ENCODE measurements around the gene DIPK1A. TPM values are rescaled to one million over a fixed set of nuclear protein-coding genes. Genes with fewer than 3 reads are reported as not detected.
A peak's percentile ranks its signal among the peaks of the same experiment; 100 is the strongest.
"Not testable (repeated sequence)": the region's sequence is repeated elsewhere in the genome, so short reads cannot be mapped to it uniquely, and the experiment has no call there.

The DIPK1A gene
- total RNA-seq, 1 donor from 2014 or later, result 7.5 TPM

GRCh38 chr1:92987462-92987861, 26.2 kb upstream of the DIPK1A start:
- intact Hi-C loops (cut with DNase I), result no loop called here

GRCh38 chr1:92985101-92985500, 23.8 kb upstream of the DIPK1A start:
- intact Hi-C loops (cut with DNase I), result no loop called here
- no peak for DNase-seq (ENCODE audit: low spot score)

More at GRCh38 chr1:92987462-92987861, 26.2 kb upstream of the DIPK1A start:
- DNase-seq (ENCODE audit: low spot score), result no peak

- intact Hi-C loops (cut with DNase I), result no loop called here
- DNase-seq (ENCODE audit: low spot score), result no peak
Observed at GRCh38 chr1:92980732-92981647, 19.7 kb upstream of the DIPK1A start.

GRCh38 chr1:92975551-92976232, 14.4 kb upstream of the DIPK1A start:
- no peak for DNase-seq (ENCODE audit: low spot score)

GRCh38 chr1:92974112-92974511, 12.8 kb upstream of the DIPK1A start:
- DNase-seq (ENCODE audit: low spot score); intact Hi-C loops (cut with DNase I): not testable (repeated sequence)

More at GRCh38 chr1:92975551-92976232, 14.4 kb upstream of the DIPK1A start:
- intact Hi-C loops (cut with DNase I), result no loop called here

GRCh38 chr1:92973203-92973897, 12.1 kb upstream of the DIPK1A start:
- intact Hi-C loops (cut with DNase I), result no loop called here

GRCh38 chr1:92972409-92973129, 11.3 kb upstream of the DIPK1A start:
- intact Hi-C loops (cut with DNase I), result no loop called here
- no peak for DNase-seq (ENCODE audit: low spot score)

More at GRCh38 chr1:92973203-92973897, 12.1 kb upstream of the DIPK1A start:
- DNase-seq (ENCODE audit: low spot score), result no peak

GRCh38 chr1:92971932-92972331, 10.7 kb upstream of the DIPK1A start:
- intact Hi-C loops (cut with DNase I); DNase-seq (ENCODE audit: low spot score): not testable (repeated sequence)

GRCh38 chr1:92970990-92971689, 9.9 kb upstream of the DIPK1A start:
- no peak for DNase-seq (ENCODE audit: low spot score)
- intact Hi-C loops (cut with DNase I), result no loop called here

GRCh38 chr1:92969517-92969916, 8.3 kb upstream of the DIPK1A start:
- intact Hi-C loops (cut with DNase I), result no loop called here
- DNase-seq (ENCODE audit: low spot score), result no peak

- DNase-seq (ENCODE audit: low spot score), result no peak
- intact Hi-C loops (cut with DNase I), result no loop called here
Observed at GRCh38 chr1:92968138-92969032, 7.1 kb upstream of the DIPK1A start.

- intact Hi-C loops (cut with DNase I), result no loop called here
- DNase-seq (ENCODE audit: low spot score), result no peak
Observed at GRCh38 chr1:92964998-92965397, 3.7 kb upstream of the DIPK1A start.

- no peak for DNase-seq (ENCODE audit: low spot score)
- intact Hi-C loops (cut with DNase I), result no loop called here
Observed at GRCh38 chr1:92964316-92964715, 3.1 kb upstream of the DIPK1A start.

GRCh38 chr1:92961896-92962752, 862 bp upstream of the DIPK1A start:
- intact Hi-C loops (cut with DNase I), result loop anchor here (2.0 kb wide), 2 partner anchors 33 to 103 kb away; no protein-coding TSS in a partner anchor
- DNase-seq (ENCODE audit: low spot score), result no peak

GRCh38 chr1:92960395-92961130, 699 bp downstream of the DIPK1A start:
- intact Hi-C loops (cut with DNase I), result loop anchor here (2.0 kb wide), 2 partner anchors 34 to 102 kb away; no protein-coding TSS in a partner anchor
- DNase-seq (ENCODE audit: low spot score), result peak; percentile 79

All from cardiac septum (tissue), 1 donor.